Measurements from ENCODE around the gene STT3A.

DNA sequence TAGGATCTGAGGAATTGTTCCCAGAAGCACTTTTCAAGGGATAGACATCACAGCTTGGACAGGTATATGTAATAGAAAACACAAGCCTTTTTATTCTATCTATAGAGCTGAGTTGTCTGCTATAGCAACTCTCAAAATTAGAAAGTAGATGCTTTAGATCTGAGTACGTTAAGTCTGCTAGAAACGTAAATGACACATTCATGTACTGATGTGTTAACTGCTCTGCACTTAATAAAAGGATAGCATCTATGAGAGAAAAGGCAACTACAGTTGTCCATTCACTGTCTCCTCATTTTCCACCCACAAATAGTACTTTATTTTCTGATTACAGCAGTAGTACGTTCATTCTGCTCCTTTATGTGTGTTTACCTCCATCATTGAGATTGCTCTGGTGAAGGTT lies 6.0 kb upstream of the STT3A start:
- TF ChIP-seq, protein P1, sequence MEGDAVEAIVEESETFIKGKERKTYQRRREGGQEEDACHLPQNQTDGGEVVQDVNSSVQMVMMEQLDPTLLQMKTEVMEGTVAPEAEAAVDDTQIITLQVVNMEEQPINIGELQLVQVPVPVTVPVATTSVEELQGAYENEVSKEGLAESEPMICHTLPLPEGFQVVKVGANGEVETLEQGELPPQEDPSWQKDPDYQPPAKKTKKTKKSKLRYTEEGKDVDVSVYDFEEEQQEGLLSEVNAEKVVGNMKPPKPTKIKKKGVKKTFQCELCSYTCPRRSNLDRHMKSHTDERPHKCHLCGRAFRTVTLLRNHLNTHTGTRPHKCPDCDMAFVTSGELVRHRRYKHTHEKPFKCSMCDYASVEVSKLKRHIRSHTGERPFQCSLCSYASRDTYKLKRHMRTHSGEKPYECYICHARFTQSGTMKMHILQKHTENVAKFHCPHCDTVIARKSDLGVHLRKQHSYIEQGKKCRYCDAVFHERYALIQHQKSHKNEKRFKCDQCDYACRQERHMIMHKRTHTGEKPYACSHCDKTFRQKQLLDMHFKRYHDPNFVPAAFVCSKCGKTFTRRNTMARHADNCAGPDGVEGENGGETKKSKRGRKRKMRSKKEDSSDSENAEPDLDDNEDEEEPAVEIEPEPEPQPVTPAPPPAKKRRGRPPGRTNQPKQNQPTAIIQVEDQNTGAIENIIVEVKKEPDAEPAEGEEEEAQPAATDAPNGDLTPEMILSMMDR (IDR thresholded peaks at IDR 0.05) = no peak
- no peak for TF ChIP-seq POLR2A (IDR thresholded peaks at IDR 0.05)

Measured in thyroid gland (tissue), 4 donors.